Measurements from ENCODE around the gene CCNF.
A peak's percentile ranks its signal among the peaks of the same experiment; 100 is the strongest.
"Not testable (repeated sequence)": the region's sequence is repeated elsewhere in the genome, so short reads cannot be mapped to it uniquely, and the experiment has no call there.

CCNF gene

DNA sequence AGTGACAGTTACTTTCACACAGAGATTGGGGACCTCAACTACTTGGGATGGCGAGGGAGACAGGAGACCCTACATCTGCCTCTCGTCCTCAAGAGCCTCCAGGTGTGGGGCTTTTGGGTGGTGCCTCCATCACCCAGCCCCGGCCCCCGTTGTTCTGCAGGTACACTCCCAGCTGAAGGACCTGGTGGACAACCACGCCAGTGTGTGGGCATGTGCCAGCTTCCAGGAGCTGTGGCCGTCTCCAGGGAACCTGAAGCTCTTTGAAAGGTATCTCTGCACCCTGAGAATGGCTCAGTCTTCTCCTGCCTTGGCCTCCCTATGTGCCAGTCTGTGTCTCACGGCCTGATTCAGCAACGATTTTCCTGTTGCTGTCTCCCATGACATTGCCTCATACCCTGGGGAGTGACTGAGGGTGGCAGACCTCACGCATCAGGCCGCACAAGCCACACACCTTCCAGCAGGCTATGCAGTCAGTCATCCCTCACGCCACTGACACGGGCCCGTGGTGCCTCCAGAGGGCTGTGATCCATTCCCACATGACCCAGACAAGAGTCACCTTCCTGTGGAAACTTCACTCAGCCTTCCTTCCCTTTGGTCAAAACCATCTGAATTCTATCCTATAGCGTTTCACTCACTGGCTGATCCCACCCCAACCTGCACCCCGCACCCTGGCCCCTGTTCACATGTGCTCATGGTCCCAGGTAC is 3.7 kb downstream of the CCNF start:
- Histone ChIP-seq H3K36me3 (ENCODE audit: control insufficient read depth in 2 of 2, insufficient read depth in 1 of 2, low read length in 2 of 2) (peaks cover 35 to 65% of the 10 kb centered on the region in 2 experiments; a peak in 2 of 3 replicates), H3K9me3 (ENCODE audit: control insufficient read depth, insufficient read depth, low read depth, low read length) (no peaks in the 10 kb centered on the region), H3K27ac (ENCODE audit: extremely low read depth, low read depth, low read length) (no peak overlapping the region), H3K4me3 (ENCODE audit: low read depth, low read length) (no peak overlapping the region), H3K4me1 (ENCODE audit: control insufficient read depth, insufficient read depth, low read length) (no peaks in the 10 kb centered on the region; the same call in 1 of the 2 replicates)
- TF ChIP-seq, protein P1, sequence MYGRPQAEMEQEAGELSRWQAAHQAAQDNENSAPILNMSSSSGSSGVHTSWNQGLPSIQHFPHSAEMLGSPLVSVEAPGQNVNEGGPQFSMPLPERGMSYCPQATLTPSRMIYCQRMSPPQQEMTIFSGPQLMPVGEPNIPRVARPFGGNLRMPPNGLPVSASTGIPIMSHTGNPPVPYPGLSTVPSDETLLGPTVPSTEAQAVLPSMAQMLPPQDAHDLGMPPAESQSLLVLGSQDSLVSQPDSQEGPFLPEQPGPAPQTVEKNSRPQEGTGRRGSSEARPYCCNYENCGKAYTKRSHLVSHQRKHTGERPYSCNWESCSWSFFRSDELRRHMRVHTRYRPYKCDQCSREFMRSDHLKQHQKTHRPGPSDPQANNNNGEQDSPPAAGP (tag by site-specific recombination; IDR thresholded peaks at IDR 0.05) = no peak
- TF ChIP-seq MEIS1 (CRISPR knock-in tag; IDR thresholded peaks at IDR 0.05; ENCODE audit: borderline replicate concordance) (no peak), OSR2 (tag by site-specific recombination; IDR thresholded peaks at IDR 0.05) (no peak), ZNF677 (tag by site-specific recombination; IDR thresholded peaks at IDR 0.05) (no peak), ZNF10 (tag by site-specific recombination; IDR thresholded peaks at IDR 0.05) (no peak), ZNF501 (tag by site-specific recombination; IDR thresholded peaks at IDR 0.05) (no peak), ZNF433 (tag by site-specific recombination; IDR thresholded peaks at IDR 0.05; ENCODE audit: low read depth) (no peak), ZNF658 (tag by site-specific recombination; IDR thresholded peaks at IDR 0.05) (no peak), ZNF514 (tag by site-specific recombination; IDR thresholded peaks at IDR 0.05) (no peak), HIC1 (tag by site-specific recombination; IDR thresholded peaks at IDR 0.05) (no peak), ZNF473 (tag by site-specific recombination; IDR thresholded peaks at IDR 0.05) (no peak), ZNF146 (tag by site-specific recombination; IDR thresholded peaks at IDR 0.05) (no peak), ZNF521 (tag by site-specific recombination; IDR thresholded peaks at IDR 0.05) (no peak)
- TF ChIP-seq, protein P2, sequence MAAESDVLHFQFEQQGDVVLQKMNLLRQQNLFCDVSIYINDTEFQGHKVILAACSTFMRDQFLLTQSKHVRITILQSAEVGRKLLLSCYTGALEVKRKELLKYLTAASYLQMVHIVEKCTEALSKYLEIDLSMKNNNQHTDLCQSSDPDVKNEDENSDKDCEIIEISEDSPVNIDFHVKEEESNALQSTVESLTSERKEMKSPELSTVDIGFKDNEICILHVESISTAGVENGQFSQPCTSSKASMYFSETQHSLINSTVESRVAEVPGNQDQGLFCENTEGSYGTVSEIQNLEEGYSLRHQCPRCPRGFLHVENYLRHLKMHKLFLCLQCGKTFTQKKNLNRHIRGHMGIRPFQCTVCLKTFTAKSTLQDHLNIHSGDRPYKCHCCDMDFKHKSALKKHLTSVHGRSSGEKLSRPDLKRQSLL (tag by site-specific recombination; IDR thresholded peaks at IDR 0.05) = no peak
- TF ChIP-seq, protein P3, sequence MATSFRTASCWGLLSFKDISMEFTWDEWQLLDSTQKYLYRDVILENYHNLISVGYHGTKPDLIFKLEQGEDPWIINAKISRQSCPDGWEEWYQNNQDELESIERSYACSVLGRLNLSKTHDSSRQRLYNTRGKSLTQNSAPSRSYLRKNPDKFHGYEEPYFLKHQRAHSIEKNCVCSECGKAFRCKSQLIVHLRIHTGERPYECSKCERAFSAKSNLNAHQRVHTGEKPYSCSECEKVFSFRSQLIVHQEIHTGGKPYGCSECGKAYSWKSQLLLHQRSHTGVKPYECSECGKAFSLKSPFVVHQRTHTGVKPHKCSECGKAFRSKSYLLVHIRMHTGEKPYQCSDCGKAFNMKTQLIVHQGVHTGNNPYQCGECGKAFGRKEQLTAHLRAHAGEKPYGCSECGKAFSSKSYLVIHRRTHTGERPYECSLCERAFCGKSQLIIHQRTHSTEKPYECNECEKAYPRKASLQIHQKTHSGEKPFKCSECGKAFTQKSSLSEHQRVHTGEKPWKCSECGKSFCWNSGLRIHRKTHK (tag by site-specific recombination; IDR thresholded peaks at IDR 0.05) = no peak
- POLR2A ChIA-PET = interaction anchor here (0.6 kb wide), 2 partner anchors 164 to 278 kb away, joined by 4 to 5 read pairs; no protein-coding TSS in a partner anchor
- CTCF ChIA-PET = interaction anchor here (0.7 kb wide), 1 partner anchor 1468 kb away, joined by 3 read pairs; no protein-coding TSS in a partner anchor

GRCh38 chr16:2435236-2435635 is 6.0 kb downstream of the CCNF start:
- H3K4me3 ChIP-seq (ENCODE audit: low read depth, low read length); H3K9me3 ChIP-seq (ENCODE audit: control insufficient read depth, insufficient read depth, low read depth, low read length); H3K4me1 ChIP-seq (ENCODE audit: control insufficient read depth, insufficient read depth, low read length); H3K27ac ChIP-seq (ENCODE audit: extremely low read depth, low read depth, low read length); CTCF ChIA-PET: not testable (repeated sequence)
- H3K36me3 ChIP-seq (ENCODE audit: control insufficient read depth in 2 of 2, insufficient read depth in 1 of 2, low read length in 2 of 2) = peaks cover 44 to 87% of the 10 kb centered on the region in 2 experiments; a peak in 2 of 3 replicates
- POLR2A ChIA-PET = interaction anchor here (0.6 kb wide), 1 partner anchor 38 kb away, joined by 4 read pairs; no protein-coding TSS in a partner anchor
- peak; percentile 88 for TF ChIP-seq ZNF121 (tag by site-specific recombination; IDR thresholded peaks at IDR 0.05)

Measured in HEK293 (cell line).